Retinal pigment epithelial cell (primary cell): Measurements from ENCODE around the gene MYH11.

Experiments
- DNase-seq: peaks from one replicate; pipeline ENCODE4 v3.0.0-alpha.2; 2010; ENCODE audit warnings: low read depth
- H3K4me3 ChIP-seq: 2 replicates; pipeline ENCODE4 v1.5.1; 2011; ENCODE audit warnings: mild to moderate bottlenecking, low read length, control low read depth, moderate library complexity
- CTCF ChIP-seq: conservative IDR thresholded peaks from 2 replicates; pipeline ENCODE4 v1.5.1; 2011; ENCODE audit warnings: low read depth, low read length, control low read depth, inconsistent platforms

MYH11 gene

GRCh38 chr16:15876503-15876902 is 19.7 kb upstream of the MYH11 start:
- no peak overlapping the region for H3K4me3 ChIP-seq
- DNase-seq: no peak
- no peak for TF ChIP-seq CTCF

GRCh38 chr16:15874745-15875314 is 18.0 kb upstream of the MYH11 start:
- TF ChIP-seq CTCF: peak; percentile 94
- H3K4me3 ChIP-seq: no peak overlapping the region
- peak; percentile 33 for DNase-seq

- no peak overlapping the region for H3K4me3 ChIP-seq
- no peak for TF ChIP-seq CTCF
- DNase-seq: no peak
Measured at GRCh38 chr16:15873737-15874136, 16.9 kb upstream of the MYH11 start.

GRCh38 chr16:15873301-15873700 is 16.5 kb upstream of the MYH11 start:
- no peak for TF ChIP-seq CTCF
- no peak for DNase-seq
- H3K4me3 ChIP-seq: no peak overlapping the region

- H3K4me3 ChIP-seq: no peak overlapping the region
- no peak for DNase-seq
- TF ChIP-seq CTCF: no peak
Measured at GRCh38 chr16:15870011-15870410, 13.2 kb upstream of the MYH11 start.

GRCh38 chr16:15866451-15866850 is 9.6 kb upstream of the MYH11 start:
- TF ChIP-seq CTCF: no peak
- no peak for DNase-seq
- no peak overlapping the region for H3K4me3 ChIP-seq

GRCh38 chr16:15865742-15866141 is 8.9 kb upstream of the MYH11 start:
- no peak for TF ChIP-seq CTCF
- no peak overlapping the region for H3K4me3 ChIP-seq
- no peak for DNase-seq
